GM06990 (cell line): ENCODE measurements around the gene TMTC1.

Source experiments
- DNase-seq: peaks from one replicate; pipeline ENCODE4 v3.0.0-alpha.2; 2011; ENCODE audit not compliant: insufficient read length; ENCODE audit errors: extremely low read depth
- H3K27me3 ChIP-seq: replicated peaks from 2 replicates; pipeline ENCODE4 v1.6.0; 2011; ENCODE audit warnings: low read length; ENCODE audit not compliant: control insufficient read depth, insufficient read depth
- H3K36me3 ChIP-seq: 2 replicates; pipeline ENCODE4 v1.5.1; 2011; ENCODE audit warnings: low read length; ENCODE audit not compliant: control insufficient read depth, insufficient read depth
- H3K4me3 ChIP-seq: replicated peaks from 2 replicates; pipeline ENCODE4 v1.5.1; 2011; ENCODE audit warnings: low read depth, mild to moderate bottlenecking, control low read depth, low read length
- TF ChIP-seq, protein P1 (sequence below): IDR thresholded peaks from 2 replicates; pipeline ENCODE4 v1.5.1; 2011; ENCODE audit warnings: low read length, control low read depth, mild to moderate bottlenecking, inconsistent platforms; ENCODE audit not compliant: insufficient read depth, poor library complexity, severe bottlenecking

Gene TMTC1

DNA sequence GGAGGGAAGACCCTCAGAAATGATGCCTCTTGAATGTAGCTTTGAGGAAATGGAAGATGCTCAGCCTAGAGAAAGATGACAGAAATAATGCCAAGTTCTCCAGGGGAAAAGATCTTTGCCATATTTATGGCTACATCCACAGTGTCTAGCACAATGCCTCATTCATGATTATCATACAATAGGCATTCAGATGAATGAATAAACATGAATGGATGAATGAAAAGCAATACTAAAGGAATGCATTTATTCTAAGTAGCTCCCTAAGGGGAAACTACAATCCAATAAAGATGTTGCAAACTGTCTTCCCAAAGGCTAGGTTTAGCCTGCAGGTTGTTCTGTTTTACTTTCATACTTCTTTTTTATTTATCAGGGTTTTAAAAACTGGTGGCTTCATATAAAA is 12.0 kb downstream of the TMTC1 start:
- DNase-seq = no peak
- TF ChIP-seq, protein P1, sequence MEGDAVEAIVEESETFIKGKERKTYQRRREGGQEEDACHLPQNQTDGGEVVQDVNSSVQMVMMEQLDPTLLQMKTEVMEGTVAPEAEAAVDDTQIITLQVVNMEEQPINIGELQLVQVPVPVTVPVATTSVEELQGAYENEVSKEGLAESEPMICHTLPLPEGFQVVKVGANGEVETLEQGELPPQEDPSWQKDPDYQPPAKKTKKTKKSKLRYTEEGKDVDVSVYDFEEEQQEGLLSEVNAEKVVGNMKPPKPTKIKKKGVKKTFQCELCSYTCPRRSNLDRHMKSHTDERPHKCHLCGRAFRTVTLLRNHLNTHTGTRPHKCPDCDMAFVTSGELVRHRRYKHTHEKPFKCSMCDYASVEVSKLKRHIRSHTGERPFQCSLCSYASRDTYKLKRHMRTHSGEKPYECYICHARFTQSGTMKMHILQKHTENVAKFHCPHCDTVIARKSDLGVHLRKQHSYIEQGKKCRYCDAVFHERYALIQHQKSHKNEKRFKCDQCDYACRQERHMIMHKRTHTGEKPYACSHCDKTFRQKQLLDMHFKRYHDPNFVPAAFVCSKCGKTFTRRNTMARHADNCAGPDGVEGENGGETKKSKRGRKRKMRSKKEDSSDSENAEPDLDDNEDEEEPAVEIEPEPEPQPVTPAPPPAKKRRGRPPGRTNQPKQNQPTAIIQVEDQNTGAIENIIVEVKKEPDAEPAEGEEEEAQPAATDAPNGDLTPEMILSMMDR = no peak
- Histone ChIP-seq H3K4me3 (no peak overlapping the region), H3K27me3 (no peaks in the 10 kb centered on the region), H3K36me3 (no peaks in the 10 kb centered on the region)

DNA sequence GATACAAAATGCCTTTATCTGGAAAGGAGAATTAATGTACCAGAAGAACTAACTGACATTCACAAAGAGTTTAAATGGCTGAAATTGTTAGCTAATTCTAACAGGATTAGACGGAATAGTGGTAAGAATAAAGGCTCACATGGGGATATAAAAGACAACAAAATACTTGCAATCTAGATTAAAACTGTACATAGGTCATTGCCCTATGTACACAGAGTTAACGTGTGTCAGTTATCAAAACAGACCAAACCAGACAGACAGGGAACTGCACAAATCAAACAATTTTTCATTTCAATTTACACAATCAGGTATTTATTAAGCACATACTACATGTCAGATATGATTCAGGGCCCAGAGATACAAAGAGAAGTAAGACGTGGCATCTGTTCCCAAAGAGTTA is 12.6 kb downstream of the TMTC1 start:
- no peaks in the 10 kb centered on the region for H3K36me3 ChIP-seq
- TF ChIP-seq, protein P1 = no peak
- no peak overlapping the region for H3K4me3 ChIP-seq
- no peak for DNase-seq
- H3K27me3 ChIP-seq = no peaks in the 10 kb centered on the region

DNA sequence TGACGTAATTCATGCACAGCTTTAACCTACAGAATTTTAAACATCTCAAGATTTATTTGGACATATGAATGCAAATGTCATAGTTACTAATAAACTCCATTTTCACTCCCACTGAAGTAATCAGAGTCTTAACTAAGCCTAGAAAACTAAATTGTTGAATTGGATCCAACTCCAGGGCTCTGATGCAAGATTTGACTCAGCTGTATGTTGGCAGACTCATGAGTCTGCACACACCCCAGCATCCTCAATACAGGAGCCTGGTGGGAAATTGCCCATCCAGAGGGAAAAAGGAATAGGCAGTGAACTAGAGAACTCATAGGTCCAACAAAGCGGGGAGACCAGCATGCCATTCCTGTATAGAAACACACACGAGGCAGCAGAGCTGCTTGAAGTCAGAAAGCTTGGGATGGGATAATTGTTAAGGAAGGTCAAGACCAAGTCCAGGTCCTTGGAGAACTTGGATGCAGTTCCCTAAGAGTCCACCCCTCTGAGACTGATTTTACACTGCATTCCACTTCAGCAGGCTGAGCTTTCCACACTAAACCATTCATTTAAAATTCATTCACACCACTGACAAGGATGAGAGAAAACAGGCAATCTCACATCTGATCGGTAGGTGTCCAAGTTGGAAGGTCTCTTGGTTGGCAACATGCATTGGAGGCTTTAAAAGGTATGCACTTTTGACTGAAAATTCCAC is 14.4 kb downstream of the TMTC1 start:
- H3K4me3 ChIP-seq = no peak overlapping the region
- no peaks in the 10 kb centered on the region for H3K27me3 ChIP-seq
- no peak for DNase-seq
- no peaks in the 10 kb centered on the region for H3K36me3 ChIP-seq
- TF ChIP-seq, protein P1 = no peak

DNA sequence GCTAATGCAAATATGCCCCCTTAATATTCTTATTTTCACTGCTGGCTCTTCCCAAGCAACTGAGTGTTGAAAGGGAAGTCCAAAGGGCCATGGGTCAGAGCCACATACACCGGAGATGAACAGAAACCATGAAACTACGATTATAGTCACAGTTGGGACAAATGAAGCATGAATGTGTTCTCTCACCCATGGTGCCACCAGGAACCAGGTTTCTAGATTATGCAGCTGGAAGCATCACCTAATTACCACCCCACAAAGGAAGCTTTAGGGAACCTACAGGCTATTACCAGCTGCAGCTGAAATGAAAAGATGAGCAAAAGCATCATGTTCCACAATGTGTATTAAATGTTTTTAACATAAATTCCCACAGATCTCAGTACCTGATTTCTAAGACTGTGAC is 15.4 kb downstream of the TMTC1 start:
- Histone ChIP-seq H3K4me3 (no peak overlapping the region), H3K36me3 (no peaks in the 10 kb centered on the region), H3K27me3 (no peaks in the 10 kb centered on the region)
- TF ChIP-seq, protein P1 = no peak
- DNase-seq = no peak

DNA sequence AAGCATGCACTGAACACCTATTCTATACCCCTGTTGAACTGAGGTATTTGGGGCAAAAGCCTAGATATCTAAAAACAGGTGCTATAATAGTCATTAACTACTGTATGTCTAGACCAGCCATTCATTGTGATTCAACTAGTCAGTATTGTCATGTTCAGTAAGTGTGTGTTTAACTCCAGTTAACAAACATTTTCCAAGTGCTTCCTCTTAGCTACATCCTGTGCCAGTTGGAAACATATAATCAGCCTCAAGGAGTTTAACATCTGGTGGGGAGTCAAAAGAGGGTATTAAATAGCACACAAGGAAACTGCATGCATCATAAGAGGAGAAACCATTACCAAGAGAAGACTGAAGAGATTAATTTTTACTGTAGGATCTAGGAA is 20.4 kb downstream of the TMTC1 start:
- TF ChIP-seq, protein P1 = no peak
- Histone ChIP-seq H3K4me3 (no peak overlapping the region), H3K27me3 (no peaks in the 10 kb centered on the region), H3K36me3 (no peaks in the 10 kb centered on the region)
- no peak for DNase-seq

DNA sequence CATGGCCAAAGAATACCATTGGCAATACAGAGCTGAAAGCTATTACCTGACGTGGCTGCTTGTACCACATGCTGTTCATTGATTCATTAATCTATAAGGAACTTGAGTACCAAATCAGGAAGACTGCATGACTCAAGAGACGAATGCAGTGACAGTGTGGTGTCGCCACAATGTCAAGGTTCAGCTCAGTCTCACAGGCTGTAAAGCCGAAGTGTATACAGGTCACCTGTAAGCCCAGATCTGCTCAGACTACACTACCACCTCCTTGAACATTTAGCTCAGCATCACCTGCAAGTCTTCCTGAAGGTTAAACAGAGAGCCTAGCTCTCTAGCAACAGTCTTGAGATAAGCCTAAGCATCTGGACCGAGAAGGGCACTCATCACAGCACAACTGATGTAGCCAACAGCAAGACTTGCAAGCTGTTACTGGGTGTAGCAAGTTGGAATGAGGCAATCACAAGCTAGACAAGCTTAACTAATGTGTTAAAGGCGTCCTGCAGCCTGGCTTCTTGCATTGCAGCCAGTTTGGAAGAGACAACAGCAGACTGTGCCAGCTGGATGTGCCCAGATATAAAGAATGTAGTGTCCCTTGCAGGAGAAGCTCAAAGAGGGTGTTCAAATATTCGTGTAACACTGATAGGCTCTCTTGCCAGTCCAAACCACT is 21.0 kb downstream of the TMTC1 start:
- no peak for DNase-seq
- TF ChIP-seq, protein P1 = no peak
- Histone ChIP-seq H3K4me3 (no peak overlapping the region), H3K36me3 (no peaks in the 10 kb centered on the region), H3K27me3 (no peaks in the 10 kb centered on the region)
